A549 treated with RU486 at 1 μM for 4 hours (cell line): Measurements from ENCODE around the gene TRIM63. TPM values are rescaled to one million over a fixed set of nuclear protein-coding genes. Genes with fewer than 3 reads are reported as not detected.

Experiments used
- total RNA-seq: library from RNA; stranded (reverse); fragments of 200-300 nt; extraction: Qiagen RNA extraction; gene quantifications from 5 replicates; pipeline ENCODE4 v1.2.3, GENCODE V29; 2022; ENCODE audit warnings: low read depth

TRIM63 gene
- total RNA-seq, result 0.07 to 0.08 TPM in 2 of 5 replicates, not detected in the others

DNA sequence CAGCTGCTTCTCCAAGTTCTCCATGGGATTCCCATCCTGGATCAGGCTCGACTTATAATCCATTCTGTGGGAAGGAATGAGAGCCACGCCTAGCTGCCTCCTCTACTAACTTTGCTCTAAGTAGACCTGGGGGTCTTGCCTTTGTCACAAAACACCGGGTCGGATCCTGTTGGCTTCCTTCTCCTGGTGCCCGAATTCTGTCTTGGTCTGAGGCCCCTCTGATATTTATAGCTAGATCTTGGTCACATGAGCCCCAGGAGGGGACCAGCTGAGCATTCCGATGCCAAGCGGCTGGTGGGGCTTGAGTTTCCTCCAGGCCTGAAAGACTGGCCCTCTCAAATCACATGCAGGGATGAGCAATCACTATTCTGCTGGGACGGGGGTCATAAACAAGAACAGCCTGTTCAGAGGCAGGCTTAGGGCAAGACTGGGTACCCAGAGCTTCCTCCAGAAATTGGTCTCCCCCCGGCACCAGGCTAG, at the start of gene TRIM63:
Gene TRIM63, minus strand, starts transcription at position 199 of the 480 bp plus-strand sequence. Its CDS starts 136 bp downstream, at position 63.

DNA sequence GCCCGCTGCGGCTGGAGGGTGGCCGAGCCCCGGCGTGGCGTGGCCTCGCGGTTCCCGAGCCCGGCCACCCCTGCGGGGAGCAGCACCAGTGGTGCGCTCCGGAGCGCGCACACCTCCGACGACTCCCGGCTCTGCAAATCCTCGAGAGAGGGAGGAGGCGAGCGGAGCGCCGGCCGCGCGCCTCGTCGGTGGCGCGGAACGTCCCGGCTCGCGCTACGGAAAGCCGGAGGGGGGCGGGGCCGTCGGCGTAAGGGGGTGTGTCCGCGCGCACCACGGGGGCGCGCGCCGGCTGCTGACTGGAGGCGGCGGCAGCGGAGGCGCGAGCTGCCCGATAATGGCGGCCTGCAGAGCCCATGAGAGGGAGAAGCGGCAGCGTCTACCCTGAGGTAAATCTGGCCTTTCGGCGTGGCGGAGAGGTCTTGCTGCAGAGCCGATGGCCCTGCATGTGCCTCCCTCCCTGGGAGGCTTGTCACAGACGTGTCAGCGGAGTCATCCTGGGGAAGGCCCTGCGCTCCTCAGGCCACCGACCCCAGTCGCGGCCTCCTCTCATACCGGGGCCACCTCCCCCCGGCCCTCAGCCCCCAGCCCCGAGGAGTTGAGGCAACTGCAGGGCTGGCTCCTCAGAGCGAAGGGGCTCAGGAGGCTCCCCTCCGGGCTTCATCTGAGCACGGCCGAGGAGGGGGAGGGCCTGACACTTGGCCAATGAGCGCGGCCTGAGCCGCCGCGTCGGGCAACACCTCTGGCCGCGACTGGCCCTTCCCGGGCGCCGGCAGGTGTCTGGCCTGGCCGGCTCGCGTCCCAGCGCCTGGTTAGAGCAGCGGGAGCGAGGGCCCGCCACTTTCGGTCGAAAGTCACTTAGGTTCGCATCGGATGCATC, 44.3 kb upstream of the TRIM63 start, which contains the start of gene PDIK1L:
Gene PDIK1L, plus strand, starts transcription at position 295 of the 877 bp plus-strand sequence. CDS start 2,485 bp downstream, outside the sequence.

DNA sequence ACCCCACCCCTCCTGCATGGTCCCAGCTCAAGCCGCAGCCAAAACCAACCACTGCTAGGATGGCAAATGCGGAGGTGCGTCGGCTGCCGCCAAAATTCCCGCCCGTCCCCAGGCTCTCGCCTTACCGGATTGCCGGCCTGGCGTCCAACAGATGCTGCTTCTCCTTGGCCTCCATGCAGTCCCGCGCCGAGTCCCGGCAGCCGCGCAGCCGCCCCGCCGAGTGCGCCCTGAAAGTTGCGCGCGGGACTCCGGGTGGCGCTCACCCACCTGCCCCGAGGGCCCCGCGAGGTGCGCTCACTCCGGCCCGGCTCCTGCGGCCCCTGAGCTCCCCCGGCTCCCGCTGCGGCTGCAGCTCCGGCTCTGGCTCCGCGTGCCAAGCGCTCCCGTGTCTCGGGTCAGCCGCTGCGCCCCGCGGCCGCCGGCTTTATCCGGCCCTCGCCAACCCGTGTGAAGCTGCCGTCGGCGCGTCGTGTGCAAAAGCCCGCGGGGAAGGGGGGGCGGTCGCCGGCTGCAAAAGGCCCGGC, 21.6 kb downstream of the TRIM63 start, which contains the start of gene SLC30A2:
Gene SLC30A2, minus strand, starts transcription at position 397 of the 524 bp plus-strand sequence. Its CDS starts 222 bp downstream, at position 175.

DNA sequence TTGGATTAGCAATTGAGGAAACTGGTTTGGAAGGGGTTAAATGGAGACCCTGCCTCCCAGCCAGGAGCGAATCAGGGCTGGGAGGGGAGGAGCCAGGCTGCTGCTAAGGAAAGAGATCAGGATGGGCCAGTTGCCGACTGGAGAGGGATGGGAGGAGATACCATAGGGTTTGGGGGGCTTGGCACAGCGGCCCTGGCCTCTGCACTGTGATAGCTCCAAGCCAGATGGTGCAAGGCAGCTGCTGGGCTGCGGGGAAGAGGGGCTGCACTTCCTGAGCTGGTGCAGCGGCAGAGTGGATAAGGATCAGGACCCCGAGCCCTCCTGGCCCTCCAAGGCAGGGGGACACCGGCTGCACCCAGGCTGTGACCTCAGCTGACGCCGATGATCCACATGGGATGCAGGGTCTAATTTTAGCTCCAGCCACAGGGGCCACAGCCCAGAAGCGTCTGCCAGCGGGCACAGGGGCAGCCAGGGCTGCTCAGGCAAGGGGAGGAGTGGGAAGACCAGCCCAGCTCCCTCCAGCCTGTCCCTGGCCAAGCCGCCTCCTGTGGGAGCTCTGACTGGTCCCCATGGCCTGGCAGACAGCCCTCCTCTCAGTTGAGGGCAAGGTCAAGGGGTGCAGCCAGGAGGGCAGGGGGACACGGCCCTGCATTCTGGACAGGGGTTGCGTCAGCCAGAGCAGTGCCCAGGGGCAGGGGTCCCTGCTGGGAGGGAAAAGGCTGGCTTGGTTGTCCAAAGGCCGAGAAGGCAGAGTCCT, 45.6 kb downstream of the TRIM63 start, which contains the start of gene EXTL1:
Gene EXTL1, plus strand, starts transcription at position 129 of the 757 bp plus-strand sequence. CDS start 872 bp downstream, outside the sequence.

Other genes with a start within 250 kb of the TRIM63 start
- 20.6 to 24.0 TPM (median 23.4 TPM) in 5 replicates for gene MTFR1L, start 247.7 kb downstream of the TRIM63 start, total RNA-seq
- gene AUNIP, start 208.2 kb downstream of the TRIM63 start, total RNA-seq, result 5.8 to 7.8 TPM (median 6.4 TPM) in 5 replicates
- 2.5 to 3.7 TPM (median 3.0 TPM) in 5 replicates for gene PAQR7, start 191.9 kb downstream of the TRIM63 start, total RNA-seq
- gene STMN1, start 161.2 kb downstream of the TRIM63 start, total RNA-seq, result 182 to 221 TPM (median 204 TPM) in 5 replicates
- 6.1 to 7.9 TPM (median 6.8 TPM) in 5 replicates for gene PAFAH2, start 69.6 kb downstream of the TRIM63 start, total RNA-seq
- gene EXTL1, start 45.9 kb downstream of the TRIM63 start, total RNA-seq, result not detected in 5 replicates
- gene SLC30A2, start 21.5 kb downstream of the TRIM63 start, total RNA-seq, result 0.08 to 0.13 TPM in 2 of 5 replicates, not detected in the others
- 0.73 to 2.3 TPM (median 1.9 TPM) in 5 replicates for gene PDIK1L, start 44.2 kb upstream of the TRIM63 start, total RNA-seq
- 0.06 TPM in 1 of 5 replicates, not detected in the others for gene FAM110D, start 91.4 kb upstream of the TRIM63 start, total RNA-seq
- not detected in 5 replicates for gene C1orf232, start 101.3 kb upstream of the TRIM63 start, total RNA-seq
- 52.3 to 67.9 TPM (median 66.6 TPM) in 5 replicates for gene ZNF593, start 102.3 kb upstream of the TRIM63 start, total RNA-seq
- 0.36 TPM in 1 of 5 replicates, not detected in the others for gene ZNF593OS, start 104.2 kb upstream of the TRIM63 start, total RNA-seq
- gene CNKSR1, start 109.9 kb upstream of the TRIM63 start, total RNA-seq, result 0.13 to 0.35 TPM (median 0.30 TPM) in 5 replicates
- not detected in 5 replicates for gene CATSPER4, start 123.0 kb upstream of the TRIM63 start, total RNA-seq
- 12.2 to 15.1 TPM (median 13.6 TPM) in 5 replicates for gene CEP85, start 166.6 kb upstream of the TRIM63 start, total RNA-seq
- gene SH3BGRL3, start 212.5 kb upstream of the TRIM63 start, total RNA-seq, result 116 to 199 TPM (median 158 TPM) in 5 replicates
- 11.1 to 17.7 TPM (median 16.8 TPM) in 5 replicates for gene UBXN11, start 239.0 kb upstream of the TRIM63 start, total RNA-seq